GM18861 (cell line): ENCODE data around the gene ZNF385C.

Source experiments
- ATAC-seq: cut with Tn5 transposase; IDR thresholded peaks from one replicate; pipeline ENCODE4 v1.9.1; 2021; ENCODE audit not compliant: unreplicated experiment

Gene ZNF385C

DNA sequence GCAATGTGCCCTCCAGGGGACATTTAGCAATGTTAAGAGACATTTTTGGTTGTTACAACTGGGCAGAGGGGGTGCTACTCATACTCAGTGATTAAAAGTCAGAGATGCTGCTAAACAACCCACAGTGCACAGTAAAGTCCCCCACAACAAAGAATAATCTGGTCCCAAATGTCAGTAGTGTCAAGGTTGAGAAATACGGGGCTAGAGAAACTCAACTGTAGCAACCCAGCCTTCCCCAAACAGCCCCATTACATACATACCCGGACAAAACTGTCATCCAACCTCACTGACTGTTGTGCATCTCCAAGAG is 101.5 kb downstream of the ZNF385C start:
- ATAC-seq = no peak

- no peak for ATAC-seq
These were observed 105.7 kb downstream of the ZNF385C start for GRCh38 chr17:41992576-41992975.

- ATAC-seq = no peak
These were observed 108.4 kb downstream of the ZNF385C start for GRCh38 chr17:41989702-41990419.

GRCh38 chr17:41988418-41988817 is 109.9 kb downstream of the ZNF385C start:
- no peak for ATAC-seq

DNA sequence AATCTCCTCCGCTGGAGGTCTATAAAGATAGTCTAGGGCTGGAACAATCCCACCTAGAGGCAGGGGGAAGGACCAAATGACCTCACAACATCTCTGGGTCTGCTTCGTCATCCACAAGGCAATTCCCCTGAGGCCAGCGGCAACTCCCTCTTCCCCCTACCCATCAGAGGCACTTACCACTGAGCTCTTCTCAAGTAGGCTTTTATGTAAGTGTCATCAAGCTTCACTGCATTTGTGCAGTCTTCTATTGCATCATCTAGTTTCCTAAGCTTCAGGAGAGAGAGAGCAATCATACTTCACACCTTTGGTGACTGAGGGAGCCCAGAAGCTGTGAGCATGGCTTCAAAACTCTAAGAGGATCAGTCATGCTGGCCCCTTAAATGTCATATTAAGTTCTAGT is 110.6 kb downstream of the ZNF385C start:
- ATAC-seq = no peak

DNA sequence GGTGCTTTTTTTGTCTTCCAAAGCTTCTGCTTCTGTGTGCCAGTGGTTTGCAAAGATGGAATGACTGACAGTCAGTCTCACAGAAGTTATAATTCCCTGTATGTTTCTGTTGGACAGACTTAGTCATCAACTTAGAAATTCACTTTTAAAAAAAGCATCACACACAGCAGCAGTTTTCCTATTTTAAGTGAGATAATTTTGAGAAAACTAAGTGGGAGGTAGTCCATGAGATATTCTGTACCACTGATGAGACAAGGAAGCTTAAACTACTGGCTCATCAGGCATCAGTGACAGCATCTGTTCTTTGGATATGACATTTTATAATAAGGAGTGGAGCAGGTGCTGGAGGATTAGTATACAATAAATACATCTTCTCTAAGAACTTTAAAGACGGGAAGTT is 111.6 kb downstream of the ZNF385C start:
- no peak for ATAC-seq

- no peak for ATAC-seq
These were observed 112.4 kb downstream of the ZNF385C start for GRCh38 chr17:41985919-41986318.

DNA sequence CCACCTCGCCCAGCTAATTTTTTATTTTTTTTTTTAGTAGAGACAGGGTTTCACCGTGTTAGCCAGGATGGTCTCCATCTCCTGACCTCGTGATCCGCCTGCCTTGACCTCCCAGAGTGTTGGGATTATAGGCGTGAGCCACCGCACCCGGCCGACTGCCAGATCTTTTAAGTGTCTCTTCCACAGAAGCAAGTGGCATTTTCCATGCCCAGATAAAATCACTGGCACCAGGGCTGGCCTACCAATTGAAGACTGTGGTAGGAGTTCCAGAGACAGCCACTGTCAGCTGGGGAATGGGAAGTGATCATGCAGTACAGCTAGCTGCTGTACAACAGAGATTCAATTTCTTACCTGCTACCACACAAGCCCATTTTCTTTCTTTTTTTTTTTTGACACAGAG is 113.8 kb downstream of the ZNF385C start:
- no peak for ATAC-seq

DNA sequence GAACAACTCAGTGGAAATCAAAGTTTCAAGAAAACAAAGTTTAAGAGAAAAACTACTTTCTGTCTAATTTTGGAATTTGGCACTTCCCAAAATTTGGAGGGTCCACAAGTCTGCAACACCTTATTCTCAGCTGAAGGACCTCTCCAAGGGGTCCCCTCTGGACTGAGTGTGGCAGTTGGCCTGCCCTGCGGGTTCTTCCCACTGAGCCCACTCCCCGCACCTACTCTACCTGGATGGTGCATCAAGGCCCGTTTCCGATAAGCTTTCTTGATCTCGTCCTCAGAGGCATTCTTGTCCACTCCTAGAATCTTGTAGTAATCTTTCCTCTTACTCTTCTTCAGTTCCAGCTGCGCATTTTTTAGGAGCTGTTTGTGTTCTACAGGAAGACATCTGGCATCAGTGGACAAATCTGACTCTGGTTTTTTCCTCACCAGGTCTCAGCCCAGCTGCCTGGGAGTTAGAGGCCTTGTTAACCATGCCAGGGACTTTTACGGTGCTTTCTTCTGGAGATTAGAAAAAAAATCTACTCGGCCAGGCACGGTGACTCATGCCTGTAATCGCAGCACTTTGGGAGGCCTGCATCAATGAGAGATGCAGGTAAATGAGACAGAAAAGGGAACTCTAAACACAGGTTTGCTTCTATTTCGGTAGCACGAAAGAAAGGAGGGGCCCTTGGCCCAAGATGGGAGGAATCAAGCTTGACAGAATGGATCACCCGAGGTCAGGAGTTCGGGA is 116.1 kb downstream of the ZNF385C start:
- no peak for ATAC-seq

- ATAC-seq = no peak
These were observed 120.3 kb downstream of the ZNF385C start for GRCh38 chr17:41977991-41978390.

GRCh38 chr17:41976142-41976768 is 122.0 kb downstream of the ZNF385C start:
- no peak for ATAC-seq
